Endometrial microvascular endothelial cells (primary cell): ENCODE results near the gene R3HDM4. TPM values are rescaled to one million over a fixed set of nuclear protein-coding genes. Genes with fewer than 3 reads are reported as not detected.
"Not testable (repeated sequence)": the region's sequence is repeated elsewhere in the genome, so short reads cannot be mapped to it uniquely, and the experiment has no call there.

Experiments
- in situ Hi-C: cut with HindIII; loops from 2 replicates; pipeline ENCODE4 v1.10.0; 2017; ENCODE audit warnings: low sequenced_read_pairs, low pct_unique_long_range_greater_than_20kb; ENCODE audit errors: inconsistent ontology term
- total RNA-seq: library from RNA; depleted of rRNA; stranded (reverse); fragments of >200 nt; gene quantifications from one replicate; pipeline ENCODE4 v1.2.3, GENCODE V29; 2015; ENCODE audit errors: inconsistent ontology term

Gene R3HDM4
- total RNA-seq, 1 donor from 2014 or later: 52.3 TPM

DNA sequence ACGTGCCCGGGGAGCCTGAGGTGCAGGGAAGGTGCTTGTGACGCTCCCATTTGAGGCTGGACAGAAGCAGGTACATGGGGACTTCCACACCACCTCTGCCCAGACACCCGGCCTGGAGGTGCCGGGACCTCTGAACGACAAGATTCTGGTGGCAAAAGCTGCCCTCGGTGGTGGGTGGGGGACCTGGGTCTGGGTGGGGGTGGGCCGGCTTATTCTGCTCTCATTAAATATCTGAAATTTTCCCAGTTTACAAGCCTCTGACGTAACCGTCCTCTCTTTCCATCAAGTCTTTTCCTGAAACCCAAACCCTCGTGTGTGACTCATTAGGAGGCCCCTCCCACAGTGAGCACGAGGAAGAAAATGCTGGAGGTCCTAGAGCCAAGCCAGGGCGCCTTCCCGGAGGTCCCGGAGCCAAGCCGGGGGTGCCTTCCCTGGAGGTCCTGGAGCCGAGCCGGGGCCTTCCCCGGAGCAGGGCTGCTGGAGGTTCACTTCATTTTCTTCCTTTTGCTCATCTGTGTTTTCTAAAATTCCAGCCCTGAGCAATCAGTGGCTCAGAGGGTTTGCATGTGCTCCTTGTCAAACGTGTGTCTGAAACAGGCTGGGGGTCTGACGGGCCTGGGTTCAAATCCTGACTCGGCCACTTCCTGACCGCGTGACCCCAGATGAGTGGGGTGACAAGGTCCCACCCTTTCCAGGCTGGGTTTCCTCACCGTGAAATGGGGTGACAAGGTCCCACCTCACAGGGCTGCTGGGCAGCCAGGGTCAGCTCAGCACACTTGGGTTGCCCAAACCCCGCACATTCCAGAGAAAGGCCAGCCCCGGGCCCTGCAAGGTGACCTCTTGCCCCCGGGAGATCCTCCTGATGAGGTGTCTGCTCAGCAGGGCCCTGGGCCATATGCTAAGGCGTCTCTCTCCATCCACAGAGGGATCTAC is 43.5 kb downstream of the R3HDM4 start:
- in situ Hi-C loops: no loop called here

DNA sequence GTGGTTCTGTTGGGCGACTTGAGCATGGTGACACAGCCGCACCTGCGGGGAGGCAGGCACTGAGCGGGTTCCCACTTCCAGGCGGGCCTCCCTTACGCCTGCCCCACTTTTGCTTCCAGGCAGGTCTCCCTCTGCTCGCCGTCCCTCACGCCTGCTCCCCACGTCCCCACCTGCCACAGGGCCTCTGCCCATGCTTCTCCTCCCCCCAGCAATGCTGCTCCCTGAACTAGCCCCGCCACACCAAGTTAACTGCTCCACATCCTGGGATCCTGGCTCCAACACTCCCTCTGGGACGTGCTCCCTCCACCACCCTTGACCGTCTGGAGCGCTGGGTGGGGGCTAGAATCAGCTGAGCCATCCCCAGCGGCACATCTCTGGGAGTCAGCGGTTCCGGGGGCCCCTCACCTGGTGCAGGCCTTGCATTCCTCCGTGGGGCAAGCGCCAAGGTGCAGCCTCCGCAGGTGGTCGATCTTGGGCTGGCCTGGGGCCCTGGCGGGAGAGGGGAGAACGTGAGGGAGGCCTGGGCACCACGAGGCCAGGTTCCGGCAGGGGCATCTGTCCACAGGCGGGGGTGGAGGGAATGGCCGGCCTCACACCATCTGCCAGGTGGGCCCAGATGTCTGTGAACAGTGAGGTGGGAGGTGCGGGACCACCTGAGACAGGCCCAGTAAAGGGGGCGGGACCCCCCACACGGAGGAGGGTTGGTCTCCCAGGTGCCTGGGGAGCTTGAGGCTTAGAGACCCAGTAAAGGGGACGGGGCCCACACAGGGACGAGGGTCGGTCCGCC is 44.4 kb downstream of the R3HDM4 start:
- in situ Hi-C loops: no loop called here

- in situ Hi-C loops: no loop called here
Measured at GRCh38 chr19:867855-868457, 45.1 kb downstream of the R3HDM4 start.

DNA sequence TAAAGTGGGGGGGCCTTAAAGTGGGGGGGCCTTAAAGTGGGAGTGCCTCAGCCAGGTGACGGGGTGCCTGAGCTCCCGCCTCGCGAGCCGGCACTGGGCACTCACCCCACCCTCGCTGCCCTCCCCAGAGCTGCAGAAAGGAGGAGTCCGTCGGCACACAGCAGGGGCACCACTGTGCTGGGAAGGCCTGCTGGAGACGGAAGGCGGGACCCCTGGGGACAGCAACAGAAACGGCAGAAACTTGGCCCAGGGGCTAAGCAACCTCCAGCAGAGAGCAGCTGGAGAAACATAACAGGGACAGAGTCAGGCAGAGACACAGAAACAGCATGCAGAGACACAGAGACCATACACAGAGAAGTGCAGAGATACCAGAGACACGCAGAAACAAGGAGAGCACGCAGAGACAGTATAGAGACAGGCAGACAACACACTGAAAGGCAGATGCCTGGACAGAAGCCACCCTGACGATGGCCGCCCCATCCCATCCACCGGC is 45.7 kb downstream of the R3HDM4 start:
- in situ Hi-C loops: no loop called here

- in situ Hi-C loops: no loop called here
Measured at GRCh38 chr19:866769-867300, 46.2 kb downstream of the R3HDM4 start.

- in situ Hi-C loops: no loop called here
Measured at GRCh38 chr19:863315-863620, 49.8 kb downstream of the R3HDM4 start.

- in situ Hi-C loops: no loop called here
Measured at GRCh38 chr19:862581-863314, 50.3 kb downstream of the R3HDM4 start.

- in situ Hi-C loops: no loop called here
Measured at GRCh38 chr19:861756-862580, 51.1 kb downstream of the R3HDM4 start.

GRCh38 chr19:861141-861755 is 51.8 kb downstream of the R3HDM4 start:
- in situ Hi-C loops: no loop called here

DNA sequence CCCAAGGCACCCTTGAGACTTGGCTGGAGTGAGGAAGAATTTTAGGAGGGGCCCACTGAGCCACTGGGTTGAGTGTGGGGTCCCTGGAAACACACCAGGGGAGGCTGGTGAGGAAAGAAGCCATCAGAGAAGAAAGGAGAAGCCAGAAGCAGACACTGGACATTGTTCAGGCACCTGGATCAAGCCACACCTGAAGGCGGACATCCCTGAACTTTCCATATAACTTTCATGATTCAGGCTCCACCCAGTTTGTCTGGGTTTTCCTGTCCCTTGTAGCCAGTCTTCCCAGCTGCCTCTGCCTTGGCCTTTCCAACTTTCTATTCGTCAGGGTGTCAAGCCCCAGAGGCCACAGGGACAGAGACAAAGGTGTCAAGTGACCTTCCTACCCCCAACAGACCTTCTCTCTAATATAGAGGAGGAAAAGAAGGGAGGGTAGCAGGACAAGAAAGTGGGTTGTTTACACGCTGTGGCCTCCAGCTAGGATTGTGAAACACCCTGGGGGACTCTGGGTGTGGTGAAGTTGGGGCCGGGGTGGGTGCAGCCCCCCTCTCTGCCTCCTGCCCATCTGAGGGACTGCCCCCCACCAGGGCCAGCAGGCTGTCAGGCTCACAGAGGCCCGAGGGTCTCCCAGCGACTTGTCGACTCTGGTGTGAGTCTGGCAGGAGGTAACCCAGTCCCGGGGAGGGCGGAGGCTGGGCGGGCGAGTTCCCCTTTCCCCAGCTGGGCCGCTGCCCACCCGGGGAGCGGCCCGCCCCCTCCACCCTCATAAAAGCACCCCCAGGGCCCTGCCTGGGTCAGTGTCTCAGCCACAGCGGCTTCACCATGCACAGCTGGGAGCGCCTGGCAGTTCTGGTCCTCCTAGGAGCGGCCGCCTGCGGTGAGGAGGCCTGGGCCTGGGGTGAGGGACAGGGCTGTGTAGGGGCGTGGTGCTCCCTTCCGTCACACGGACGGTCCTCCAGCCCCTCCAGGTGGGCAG is 53.9 kb downstream of the R3HDM4 start, which contains the start of gene CFD:
Gene CFD (plus strand): TSS at position 797 of the 976 bp plus-strand sequence. CDS start 26 bp downstream, at position 823.
- in situ Hi-C loops: no loop called here

GRCh38 chr19:858284-858683 is 54.7 kb downstream of the R3HDM4 start:
- in situ Hi-C loops: no loop called here

- in situ Hi-C loops: no loop called here
Measured at GRCh38 chr19:855566-856120, 57.4 kb downstream of the R3HDM4 start.

DNA sequence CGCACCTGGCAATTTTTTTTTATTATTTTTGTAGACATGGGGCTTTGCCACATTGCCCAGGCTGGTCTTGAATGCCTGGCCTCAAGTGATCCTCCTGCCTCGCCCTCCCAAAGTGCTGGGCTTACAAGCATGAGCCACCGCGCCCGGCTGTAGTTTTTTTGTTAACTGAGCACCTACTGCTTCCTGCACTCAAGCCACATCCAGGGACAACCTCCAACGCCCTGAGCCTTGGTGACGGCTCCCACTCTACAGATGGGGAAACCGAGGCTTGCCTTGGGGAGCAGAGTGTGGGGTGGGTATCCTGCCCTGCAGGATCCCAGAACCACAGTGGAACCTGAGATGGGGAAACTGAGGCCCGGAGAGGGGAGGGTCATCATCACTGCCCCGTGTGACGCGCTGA is 57.9 kb downstream of the R3HDM4 start:
- in situ Hi-C loops: no loop called here

- in situ Hi-C loops: no loop called here
Measured at GRCh38 chr19:854549-854948, 58.5 kb downstream of the R3HDM4 start.

- in situ Hi-C loops: not testable (repeated sequence)
Measured at GRCh38 chr19:853614-854220, 59.3 kb downstream of the R3HDM4 start.
